PC-9 (cell line): Measurements from ENCODE around the gene TSPEAR.

Source experiments
- EZH2 ChIP-seq: fragments of 200-600 bp; sonication (generic); IDR thresholded peaks from 2 replicates; pipeline ENCODE4 v1.8.0; 2017; ENCODE audit warnings: antibody characterized with exemption, low read depth
- TF ChIP-seq, protein P1 (sequence below): fragments of 200-600 bp; sonication (generic); conservative IDR thresholded peaks from 2 replicates; pipeline ENCODE4 v1.6.1; 2017; ENCODE audit warnings: mixed run types, antibody characterized with exemption, mild to moderate bottlenecking, moderate library complexity

GRCh38 chr21:44519346-44520325 is 191.7 kb downstream of the TSPEAR start:
- TF ChIP-seq, protein P1, sequence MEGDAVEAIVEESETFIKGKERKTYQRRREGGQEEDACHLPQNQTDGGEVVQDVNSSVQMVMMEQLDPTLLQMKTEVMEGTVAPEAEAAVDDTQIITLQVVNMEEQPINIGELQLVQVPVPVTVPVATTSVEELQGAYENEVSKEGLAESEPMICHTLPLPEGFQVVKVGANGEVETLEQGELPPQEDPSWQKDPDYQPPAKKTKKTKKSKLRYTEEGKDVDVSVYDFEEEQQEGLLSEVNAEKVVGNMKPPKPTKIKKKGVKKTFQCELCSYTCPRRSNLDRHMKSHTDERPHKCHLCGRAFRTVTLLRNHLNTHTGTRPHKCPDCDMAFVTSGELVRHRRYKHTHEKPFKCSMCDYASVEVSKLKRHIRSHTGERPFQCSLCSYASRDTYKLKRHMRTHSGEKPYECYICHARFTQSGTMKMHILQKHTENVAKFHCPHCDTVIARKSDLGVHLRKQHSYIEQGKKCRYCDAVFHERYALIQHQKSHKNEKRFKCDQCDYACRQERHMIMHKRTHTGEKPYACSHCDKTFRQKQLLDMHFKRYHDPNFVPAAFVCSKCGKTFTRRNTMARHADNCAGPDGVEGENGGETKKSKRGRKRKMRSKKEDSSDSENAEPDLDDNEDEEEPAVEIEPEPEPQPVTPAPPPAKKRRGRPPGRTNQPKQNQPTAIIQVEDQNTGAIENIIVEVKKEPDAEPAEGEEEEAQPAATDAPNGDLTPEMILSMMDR, result no peak
- no peak for TF ChIP-seq EZH2
